ENCODE data around the gene SEC22C. TPM values are rescaled to one million over a fixed set of nuclear protein-coding genes. Genes with fewer than 3 reads are reported as not detected.

Gene SEC22C
- total and polyA plus RNA-seq, 5 donors from 2014 or later = 40.9 to 72.0 (median 53.4) TPM

GRCh38 chr3:42556089-42556632 is 25.6 kb downstream of the SEC22C start:
- H3K36me3 Mint-ChIP-seq = peaks cover 46% of the 10 kb centered on the region
- peak; percentile 13 to 88 (median 74) for DNase-seq
- Histone ChIP-seq H3K4me3 (ENCODE audit: low read depth, low read length) (peak overlapping the region; percentile 49), H3K4me1 (ENCODE audit: control insufficient read depth, insufficient read depth, low read length, poor library complexity, severe bottlenecking) (peaks cover 29% of the 10 kb centered on the region), H3K36me3 (ENCODE audit: control insufficient read depth, insufficient read depth, low read length) (peaks cover 43% of the 10 kb centered on the region), H3K27ac (ENCODE audit: insufficient read depth, low read length, poor library complexity, severe bottlenecking) (peak overlapping the region; percentile 70), H3K27me3 (ENCODE audit: control insufficient read depth, insufficient read depth, low read length) (no peaks in the 10 kb centered on the region), H3K9me3 (ENCODE audit: control insufficient read depth in 2 of 2, low read length in 2 of 2) (no peaks in the 10 kb centered on the region)
- H3K27me3 Mint-ChIP-seq = no peaks in the 10 kb centered on the region
- no peaks in the 10 kb centered on the region for H3K9me3 Mint-ChIP-seq
- H3K4me1 Mint-ChIP-seq = peaks cover 11 to 37% (median 26%) of the 10 kb centered on the region in 4 donors
- ATAC-seq (ENCODE audit: low read depth in 2 of 2) = peak; percentile 88 to 92
- H3K4me3 Mint-ChIP-seq = peak overlapping the region; percentile 55 to 81 (median 70)
- peak overlapping the region; percentile 77 to 99 (median 95) for H3K27ac Mint-ChIP-seq

DNA sequence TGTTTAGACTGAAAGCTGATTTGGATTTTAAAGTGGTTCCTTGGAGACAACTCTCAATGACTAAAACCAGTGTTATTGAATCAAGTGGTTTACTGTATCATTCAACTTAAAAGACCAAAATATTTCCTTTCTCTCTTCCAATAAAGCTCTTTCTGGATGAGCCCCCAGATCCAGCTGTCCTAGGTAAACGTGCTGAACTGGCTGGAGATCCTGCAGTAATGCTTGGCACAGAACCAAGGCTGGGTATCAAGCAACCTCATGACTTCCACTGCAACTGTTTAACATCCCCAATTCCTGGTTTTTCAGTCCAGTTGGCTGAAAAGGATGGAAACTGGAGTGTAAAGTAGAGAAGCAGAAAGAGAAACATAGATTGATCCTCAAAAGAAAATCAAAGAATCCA is 28.9 kb downstream of the SEC22C start:
- peaks cover 29% of the 10 kb centered on the region for H3K4me1 ChIP-seq (ENCODE audit: control insufficient read depth, insufficient read depth, low read length, poor library complexity, severe bottlenecking)
- Mint-ChIP-seq H3K27ac (peak overlapping the region in 1 of 3 donors; percentile 15), H3K4me3 (peak overlapping the region in 1 of 4 donors; percentile 20), H3K36me3 (peaks cover 43% of the 10 kb centered on the region), H3K27me3 (no peaks in the 10 kb centered on the region), H3K4me1 (peaks cover 14 to 33% (median 23%) of the 10 kb centered on the region in 4 donors), H3K9me3 (no peaks in the 10 kb centered on the region)
- no peak overlapping the region for H3K4me3 ChIP-seq (ENCODE audit: low read depth, low read length)
- peaks cover 42% of the 10 kb centered on the region for H3K36me3 ChIP-seq (ENCODE audit: control insufficient read depth, insufficient read depth, low read length)
- no peak overlapping the region for H3K27ac ChIP-seq (ENCODE audit: insufficient read depth, low read length, poor library complexity, severe bottlenecking)
- ATAC-seq (ENCODE audit: low read depth in 2 of 2) (no peak), DNase-seq (no peak)
- H3K9me3 ChIP-seq (ENCODE audit: control insufficient read depth in 2 of 2, low read length in 2 of 2) = no peaks in the 10 kb centered on the region
- no peaks in the 10 kb centered on the region for H3K27me3 ChIP-seq (ENCODE audit: control insufficient read depth, insufficient read depth, low read length)

DNA sequence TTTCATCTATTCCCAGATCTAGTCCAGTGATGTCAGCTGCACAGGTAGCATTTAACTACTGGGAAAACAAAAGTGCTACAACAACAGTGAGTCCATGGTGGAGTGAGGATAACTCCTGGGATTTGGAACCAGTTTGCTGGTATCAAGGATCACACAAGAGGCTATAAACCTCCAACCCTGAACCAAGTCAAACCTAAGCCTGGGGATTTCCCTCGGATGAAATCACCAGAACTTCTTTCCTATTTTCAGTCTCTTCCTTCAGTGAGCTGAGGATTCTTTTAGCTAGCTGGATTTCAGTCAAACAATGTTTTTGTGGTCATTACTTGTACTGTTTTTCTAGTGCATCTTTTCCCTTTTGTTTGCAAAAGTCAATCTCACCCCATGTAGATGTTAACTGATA is 31.5 kb downstream of the SEC22C start:
- Histone ChIP-seq H3K4me3 (ENCODE audit: low read depth, low read length) (no peak overlapping the region), H3K27me3 (ENCODE audit: control insufficient read depth, insufficient read depth, low read length) (no peaks in the 10 kb centered on the region), H3K36me3 (ENCODE audit: control insufficient read depth, insufficient read depth, low read length) (peaks cover 46% of the 10 kb centered on the region), H3K4me1 (ENCODE audit: control insufficient read depth, insufficient read depth, low read length, poor library complexity, severe bottlenecking) (peaks cover 5% of the 10 kb centered on the region), H3K27ac (ENCODE audit: insufficient read depth, low read length, poor library complexity, severe bottlenecking) (no peak overlapping the region), H3K9me3 (ENCODE audit: control insufficient read depth in 2 of 2, low read length in 2 of 2) (no peaks in the 10 kb centered on the region)
- no peaks in the 10 kb centered on the region for H3K27me3 Mint-ChIP-seq
- peak overlapping the region in 1 of 3 donors; percentile 66 for H3K27ac Mint-ChIP-seq
- peaks cover 4 to 14% (median 6%) of the 10 kb centered on the region in 4 donors for H3K4me1 Mint-ChIP-seq
- H3K4me3 Mint-ChIP-seq = no peak overlapping the region
- DNase-seq = no peak
- no peak for ATAC-seq (ENCODE audit: low read depth in 2 of 2)
- H3K36me3 Mint-ChIP-seq = peaks cover 34% of the 10 kb centered on the region
- no peaks in the 10 kb centered on the region for H3K9me3 Mint-ChIP-seq

- ATAC-seq (ENCODE audit: low read depth in 2 of 2) (peak in 1 of 2 donors; percentile 20), DNase-seq (no peak)
- peaks cover 30% of the 10 kb centered on the region for H3K36me3 Mint-ChIP-seq
- no peaks in the 10 kb centered on the region for H3K4me1 ChIP-seq (ENCODE audit: control insufficient read depth, insufficient read depth, low read length, poor library complexity, severe bottlenecking)
- peak overlapping the region; percentile 4 to 63 (median 17) for H3K27ac Mint-ChIP-seq
- peaks cover 41% of the 10 kb centered on the region for H3K36me3 ChIP-seq (ENCODE audit: control insufficient read depth, insufficient read depth, low read length)
- no peaks in the 10 kb centered on the region for H3K27me3 ChIP-seq (ENCODE audit: control insufficient read depth, insufficient read depth, low read length)
- no peaks in the 10 kb centered on the region for H3K27me3 Mint-ChIP-seq
- no peaks in the 10 kb centered on the region for H3K9me3 Mint-ChIP-seq
- no peak overlapping the region for H3K27ac ChIP-seq (ENCODE audit: insufficient read depth, low read length, poor library complexity, severe bottlenecking)
- H3K4me1 Mint-ChIP-seq = peaks cover 2 to 14% (median 5%) of the 10 kb centered on the region in 4 donors
- H3K4me3 Mint-ChIP-seq = no peak overlapping the region
- H3K9me3 ChIP-seq (ENCODE audit: control insufficient read depth in 2 of 2, low read length in 2 of 2) = no peaks in the 10 kb centered on the region
- H3K4me3 ChIP-seq (ENCODE audit: low read depth, low read length) = no peak overlapping the region
These were observed 32.6 kb downstream of the SEC22C start for GRCh38 chr3:42549131-42549530.

- Histone ChIP-seq H3K36me3 (ENCODE audit: control insufficient read depth, insufficient read depth, low read length) (peaks cover 27% of the 10 kb centered on the region), H3K4me1 (ENCODE audit: control insufficient read depth, insufficient read depth, low read length, poor library complexity, severe bottlenecking) (no peaks in the 10 kb centered on the region), H3K27me3 (ENCODE audit: control insufficient read depth, insufficient read depth, low read length) (no peaks in the 10 kb centered on the region), H3K4me3 (ENCODE audit: low read depth, low read length) (no peak overlapping the region), H3K27ac (ENCODE audit: insufficient read depth, low read length, poor library complexity, severe bottlenecking) (no peak overlapping the region), H3K9me3 (ENCODE audit: control insufficient read depth in 2 of 2, low read length in 2 of 2) (no peaks in the 10 kb centered on the region)
- peak; percentile 39 to 61 (median 59) for DNase-seq
- H3K27ac Mint-ChIP-seq = peak overlapping the region in 2 of 3 donors; percentile 56 to 77
- peaks cover 0 to 9% (median 3%) of the 10 kb centered on the region in 4 donors for H3K4me1 Mint-ChIP-seq
- H3K27me3 Mint-ChIP-seq = no peaks in the 10 kb centered on the region
- ATAC-seq (ENCODE audit: low read depth in 2 of 2) = peak; percentile 66
- no peaks in the 10 kb centered on the region for H3K9me3 Mint-ChIP-seq
- no peak overlapping the region for H3K4me3 Mint-ChIP-seq
- peaks cover 18% of the 10 kb centered on the region for H3K36me3 Mint-ChIP-seq
These were observed 34.3 kb downstream of the SEC22C start for GRCh38 chr3:42547401-42547945.

DNA sequence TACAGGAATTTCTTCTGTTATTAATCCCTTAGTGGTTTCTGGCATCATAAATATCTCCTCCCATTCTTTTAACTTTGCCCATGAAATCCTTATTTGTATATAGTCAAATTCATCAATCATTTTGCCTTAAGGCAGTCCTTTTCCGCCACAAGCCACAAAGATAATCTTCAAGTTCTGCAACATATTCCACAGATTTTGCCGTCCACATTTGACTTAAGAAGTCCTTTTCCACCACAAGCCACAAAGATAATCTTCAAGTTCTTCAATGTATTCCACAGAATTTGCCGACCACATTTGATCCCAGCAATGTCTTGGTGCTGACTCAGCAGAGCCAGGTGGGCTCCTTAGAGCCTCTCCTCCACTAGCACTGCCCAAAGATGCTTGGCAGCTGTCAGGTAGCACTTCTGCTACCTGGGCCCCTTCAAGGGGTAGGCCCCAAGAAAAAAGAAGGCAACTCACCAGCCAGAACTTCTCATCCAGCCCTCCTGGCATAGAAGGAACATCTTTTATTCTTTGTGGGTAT is 35.0 kb downstream of the SEC22C start:
- H3K9me3 ChIP-seq (ENCODE audit: control insufficient read depth in 2 of 2, low read length in 2 of 2) = no peaks in the 10 kb centered on the region
- DNase-seq (no peak), ATAC-seq (ENCODE audit: low read depth in 2 of 2) (no peak)
- no peaks in the 10 kb centered on the region for H3K4me1 ChIP-seq (ENCODE audit: control insufficient read depth, insufficient read depth, low read length, poor library complexity, severe bottlenecking)
- Mint-ChIP-seq H3K4me3 (no peak overlapping the region), H3K9me3 (no peaks in the 10 kb centered on the region), H3K36me3 (peaks cover 18% of the 10 kb centered on the region), H3K4me1 (peaks cover 0 to 9% (median 3%) of the 10 kb centered on the region in 4 donors), H3K27ac (peak overlapping the region in 2 of 3 donors; percentile 26 to 67), H3K27me3 (no peaks in the 10 kb centered on the region)
- no peaks in the 10 kb centered on the region for H3K27me3 ChIP-seq (ENCODE audit: control insufficient read depth, insufficient read depth, low read length)
- H3K27ac ChIP-seq (ENCODE audit: insufficient read depth, low read length, poor library complexity, severe bottlenecking) = no peak overlapping the region
- H3K4me3 ChIP-seq (ENCODE audit: low read depth, low read length) = no peak overlapping the region
- H3K36me3 ChIP-seq (ENCODE audit: control insufficient read depth, insufficient read depth, low read length) = peaks cover 21% of the 10 kb centered on the region

DNA sequence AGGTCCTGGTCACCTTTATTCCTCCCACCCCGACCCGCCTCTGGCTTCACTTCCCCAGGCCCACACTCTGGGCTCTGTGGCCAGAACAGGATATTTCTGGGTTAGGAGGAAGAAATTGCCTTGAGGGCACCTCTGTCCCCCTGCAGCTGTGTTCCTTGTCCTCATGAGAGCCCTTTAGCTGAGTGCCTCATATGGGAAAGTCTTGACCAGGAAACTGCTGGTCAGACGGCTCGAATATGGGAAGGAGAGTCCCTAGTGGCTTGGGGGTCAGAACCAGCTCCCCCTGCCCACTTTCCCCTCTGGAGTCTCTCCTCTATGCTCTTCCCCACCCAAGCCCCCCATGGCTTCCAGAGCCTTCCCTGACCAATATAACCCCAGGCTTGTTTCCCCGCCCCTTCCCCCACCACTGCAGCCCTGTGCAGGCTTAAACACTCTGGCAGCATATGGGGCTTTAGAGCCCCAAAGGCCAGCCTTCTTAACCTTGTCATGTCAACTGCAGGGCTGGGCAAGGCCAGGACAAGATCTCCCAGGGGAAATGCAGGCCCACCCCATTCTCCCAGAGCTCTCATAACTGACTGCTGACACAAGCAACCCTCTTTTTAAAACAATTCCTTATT is 36.4 kb downstream of the SEC22C start:
- Histone ChIP-seq H3K27me3 (ENCODE audit: control insufficient read depth, insufficient read depth, low read length) (no peaks in the 10 kb centered on the region), H3K36me3 (ENCODE audit: control insufficient read depth, insufficient read depth, low read length) (peaks cover 12% of the 10 kb centered on the region), H3K9me3 (ENCODE audit: control insufficient read depth in 2 of 2, low read length in 2 of 2) (no peaks in the 10 kb centered on the region), H3K27ac (ENCODE audit: insufficient read depth, low read length, poor library complexity, severe bottlenecking) (no peak overlapping the region), H3K4me3 (ENCODE audit: low read depth, low read length) (no peak overlapping the region), H3K4me1 (ENCODE audit: control insufficient read depth, insufficient read depth, low read length, poor library complexity, severe bottlenecking) (no peaks in the 10 kb centered on the region)
- ATAC-seq (ENCODE audit: low read depth in 2 of 2) = no peak
- Mint-ChIP-seq H3K36me3 (peaks cover 15% of the 10 kb centered on the region), H3K4me3 (peak overlapping the region in 1 of 4 donors; percentile 2), H3K27me3 (no peaks in the 10 kb centered on the region), H3K4me1 (peaks cover 0 to 9% (median 3%) of the 10 kb centered on the region in 4 donors), H3K9me3 (no peaks in the 10 kb centered on the region), H3K27ac (no peak overlapping the region)
- DNase-seq = no peak

Measured in CD4-positive, CD25-positive, alpha-beta regulatory T cell (primary cell).